ENCODE results near the gene ARRB2.
A peak's percentile ranks its signal among the peaks of the same experiment; 100 is the strongest.
"Not testable (repeated sequence)": the region's sequence is repeated elsewhere in the genome, so short reads cannot be mapped to it uniquely, and the experiment has no call there.

Gene ARRB2

DNA sequence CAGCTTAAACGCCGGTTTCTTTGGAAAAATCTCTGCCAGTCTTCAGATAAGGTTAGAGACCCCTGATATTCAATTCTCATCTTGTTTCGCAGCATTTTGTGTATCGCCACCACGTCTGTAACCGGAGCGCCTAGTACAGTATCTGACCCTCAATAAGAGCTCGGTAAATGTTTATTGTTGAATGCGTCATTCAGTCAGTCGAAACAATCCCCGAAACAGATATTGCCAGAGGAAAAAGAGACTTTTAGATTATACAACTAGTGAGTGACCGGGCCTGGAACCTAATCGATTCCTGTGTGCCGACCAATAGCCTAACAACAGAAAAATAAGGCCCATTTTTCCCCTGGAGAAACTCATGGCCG lies 7.1 kb upstream of the ARRB2 start:
- DNase-seq, result no peak

DNA sequence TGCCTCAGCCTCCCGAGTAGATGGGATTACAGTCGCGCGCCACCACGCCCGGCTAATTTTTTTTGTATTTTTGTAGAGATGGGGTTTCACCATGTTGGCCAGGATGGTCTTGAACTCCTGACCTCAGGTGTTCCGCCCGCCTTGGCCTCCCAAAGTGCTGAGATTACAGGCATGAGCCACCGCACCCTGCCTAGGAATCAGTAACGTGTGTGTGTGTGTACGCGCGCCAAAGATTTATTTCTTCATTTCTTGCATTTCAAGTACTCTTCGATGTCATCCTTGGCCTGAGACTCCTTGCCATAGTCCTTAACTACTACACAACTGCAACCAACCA lies 5.9 kb upstream of the ARRB2 start:
- DNase-seq, result not testable (repeated sequence)

DNA sequence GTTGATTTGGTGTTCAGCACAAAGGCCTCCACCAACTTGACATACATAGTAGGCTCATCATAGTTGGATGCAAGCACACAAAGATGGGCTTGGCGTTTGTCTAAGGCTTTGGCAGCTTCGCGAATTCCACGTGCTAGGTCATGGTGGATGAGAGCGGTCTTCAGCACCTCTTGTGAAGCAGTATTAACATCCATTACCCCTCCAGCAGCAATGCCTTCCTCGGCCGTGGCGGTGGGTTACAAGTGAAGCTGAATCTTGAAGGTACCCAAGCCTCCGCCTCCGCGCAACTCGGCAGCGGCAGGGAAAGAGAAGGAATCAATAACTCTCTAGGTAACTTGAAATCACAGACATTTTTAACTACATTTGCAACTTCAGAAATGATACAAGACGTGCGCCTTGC lies 5.4 kb upstream of the ARRB2 start:
- no peak for DNase-seq

DNA sequence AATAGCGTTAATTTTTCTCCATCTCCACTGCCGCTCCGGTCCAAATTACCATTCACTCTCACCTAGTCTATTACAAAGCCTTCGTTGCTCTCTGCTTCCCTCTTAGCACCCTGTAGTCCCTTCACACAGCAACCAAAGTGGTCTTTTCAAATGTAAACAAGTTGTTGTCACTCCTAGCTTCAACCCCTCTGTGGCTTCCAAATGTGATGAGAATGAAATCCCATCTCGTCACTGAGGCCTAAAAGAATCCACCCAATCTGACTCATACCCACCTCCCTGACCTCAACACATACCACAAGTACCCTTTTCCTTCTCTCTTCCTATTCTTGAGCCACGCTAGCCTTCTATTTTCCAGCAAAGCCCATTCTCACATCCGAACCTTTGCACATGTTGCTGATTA lies 4.3 kb upstream of the ARRB2 start:
- DNase-seq, result no peak

DNA sequence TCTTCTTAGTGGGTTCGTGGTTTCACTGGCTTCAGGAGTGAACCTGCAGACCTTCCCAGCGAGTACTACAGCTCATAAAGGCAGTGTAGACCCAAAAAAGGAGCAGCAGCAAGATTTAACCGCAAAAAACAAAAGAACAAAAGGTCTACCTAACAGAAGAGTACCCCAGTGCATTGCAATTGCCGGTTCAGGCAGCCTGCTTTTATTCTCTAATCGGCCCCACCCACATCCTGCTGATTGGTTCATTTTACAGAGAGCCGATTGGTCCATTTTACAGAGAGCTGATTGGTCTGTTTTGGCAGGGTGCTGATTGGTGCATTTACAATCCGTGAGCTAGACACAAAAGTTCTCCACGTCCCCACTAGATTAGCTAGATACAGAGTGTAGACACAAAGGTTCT lies 2.0 kb upstream of the ARRB2 start:
- DNase-seq, result peak; percentile 78

DNA sequence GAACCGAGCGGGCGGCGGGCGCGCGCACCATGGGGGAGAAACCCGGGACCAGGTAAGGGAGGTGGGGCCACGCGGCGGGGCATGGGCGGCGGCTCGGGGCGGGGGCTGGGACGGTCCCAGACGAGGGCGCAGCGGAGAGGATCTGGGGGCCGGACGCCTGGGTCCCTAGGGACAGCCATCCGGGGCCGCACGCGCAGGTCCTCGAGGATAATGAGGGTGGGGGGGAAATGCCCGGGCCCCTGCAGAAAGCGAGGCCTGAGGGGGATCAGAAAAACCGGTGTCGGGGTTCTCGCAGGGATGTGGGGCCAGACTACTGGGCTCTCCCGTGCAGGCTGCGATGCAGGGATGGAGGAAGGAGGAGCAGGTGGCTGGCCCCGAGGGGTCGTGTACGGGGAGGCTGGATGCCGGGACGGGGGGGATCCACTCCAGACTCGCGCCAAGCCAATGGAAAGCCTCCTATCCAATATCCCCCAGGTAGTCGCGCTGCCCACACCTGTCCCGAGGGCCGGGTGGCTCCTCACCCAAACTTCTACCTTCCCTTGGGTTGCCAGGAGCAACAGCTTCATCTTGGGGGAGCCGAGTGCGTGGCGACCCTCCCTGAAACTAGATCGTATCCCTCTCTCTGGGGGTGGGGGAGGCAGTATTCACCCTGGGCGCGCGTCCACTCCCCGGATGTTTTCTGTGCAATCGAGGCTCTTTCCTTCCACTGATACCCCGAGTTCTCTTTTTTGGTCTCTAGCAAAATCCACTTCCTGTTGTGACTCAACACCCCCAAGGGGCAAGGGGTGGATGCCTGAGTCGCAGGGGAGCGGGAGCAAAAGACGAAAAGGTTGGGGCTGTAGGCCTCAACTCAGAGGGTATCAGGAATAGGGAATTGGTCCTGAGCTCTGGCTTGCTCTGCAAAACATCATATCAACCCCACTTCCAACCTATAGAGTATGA lies 532 bp downstream of the ARRB2 start:
- peak; percentile 61 for DNase-seq

DNA sequence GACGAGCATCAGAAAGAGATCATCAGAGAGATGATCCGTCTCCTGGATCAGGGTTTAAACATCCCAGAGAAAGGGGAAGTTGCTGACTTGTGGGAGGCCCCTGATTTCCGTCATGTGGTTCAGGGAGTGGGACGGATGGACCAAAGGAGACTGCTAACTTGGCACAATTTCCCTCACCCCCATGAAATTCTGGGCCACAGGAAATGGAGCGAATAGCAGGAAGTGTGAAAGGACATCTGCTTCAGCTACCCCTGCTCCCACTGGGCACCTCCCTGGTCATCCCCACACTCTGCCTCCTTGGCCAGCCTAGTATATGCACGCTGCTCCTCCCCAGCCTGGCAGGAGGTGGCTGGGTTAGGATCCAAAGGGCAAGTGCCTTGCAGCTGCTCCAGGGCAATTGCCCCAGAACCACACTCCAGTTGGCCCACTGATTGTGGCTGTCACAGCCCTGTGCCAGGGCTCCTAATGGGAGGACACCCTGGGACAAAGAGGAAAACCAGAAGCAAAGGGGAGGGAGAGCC lies 1.3 kb downstream of the ARRB2 start:
- no peak for DNase-seq

DNA sequence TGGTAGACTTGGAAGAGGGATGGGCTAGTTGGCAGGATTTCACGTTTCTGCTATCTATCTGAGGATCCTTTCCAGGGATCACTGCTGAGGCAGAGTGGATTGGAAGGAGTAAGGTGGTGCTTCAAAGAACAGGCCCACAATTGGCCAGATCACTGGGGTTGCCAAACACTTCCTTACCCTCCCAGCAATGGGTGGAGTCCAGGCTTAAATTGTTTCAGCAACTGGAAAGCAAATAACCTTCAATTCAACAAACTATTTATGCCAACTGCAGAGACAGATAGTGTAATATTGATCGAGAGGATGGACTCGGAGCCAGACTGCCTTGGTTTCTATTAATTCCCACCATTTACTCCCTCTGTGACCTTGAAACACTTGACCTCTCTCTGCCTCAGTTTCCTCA lies 2.1 kb downstream of the ARRB2 start:
- no peak for DNase-seq

DNA sequence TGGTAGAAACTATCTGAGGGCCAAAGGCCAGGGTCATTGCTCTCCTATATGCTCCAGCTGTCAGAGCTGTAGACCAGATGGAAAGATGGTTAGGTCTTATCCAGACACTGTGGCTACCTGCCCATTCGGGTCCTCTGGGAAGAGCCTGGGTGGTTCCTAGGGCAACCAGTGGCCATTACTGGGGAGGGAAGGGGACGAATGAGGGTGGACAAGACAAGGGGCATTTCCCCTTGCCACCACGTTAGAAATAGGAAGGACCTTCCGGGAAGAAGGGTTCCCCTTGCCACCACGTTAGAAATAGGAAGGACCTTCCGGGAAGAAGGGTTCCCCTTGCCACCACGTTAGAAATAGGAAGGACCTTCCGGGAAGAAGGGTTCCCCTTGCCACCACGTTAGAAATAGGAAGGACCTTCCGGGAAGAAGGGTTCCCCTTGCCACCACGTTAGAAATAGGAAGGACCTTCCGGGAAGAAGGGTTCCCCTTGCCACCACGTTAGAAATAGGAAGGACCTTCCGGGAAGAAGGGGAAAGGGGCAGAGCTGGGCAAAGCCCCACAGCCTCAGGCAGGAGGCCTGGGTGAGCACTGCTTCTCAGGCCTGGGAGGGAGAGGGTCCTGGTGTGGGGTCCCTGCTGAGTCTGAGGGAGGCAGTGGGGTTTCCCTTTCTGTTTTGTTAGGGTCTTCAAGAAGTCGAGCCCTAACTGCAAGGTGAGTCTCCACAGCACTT lies 4.1 kb downstream of the ARRB2 start:
- not testable (repeated sequence) for DNase-seq

DNA sequence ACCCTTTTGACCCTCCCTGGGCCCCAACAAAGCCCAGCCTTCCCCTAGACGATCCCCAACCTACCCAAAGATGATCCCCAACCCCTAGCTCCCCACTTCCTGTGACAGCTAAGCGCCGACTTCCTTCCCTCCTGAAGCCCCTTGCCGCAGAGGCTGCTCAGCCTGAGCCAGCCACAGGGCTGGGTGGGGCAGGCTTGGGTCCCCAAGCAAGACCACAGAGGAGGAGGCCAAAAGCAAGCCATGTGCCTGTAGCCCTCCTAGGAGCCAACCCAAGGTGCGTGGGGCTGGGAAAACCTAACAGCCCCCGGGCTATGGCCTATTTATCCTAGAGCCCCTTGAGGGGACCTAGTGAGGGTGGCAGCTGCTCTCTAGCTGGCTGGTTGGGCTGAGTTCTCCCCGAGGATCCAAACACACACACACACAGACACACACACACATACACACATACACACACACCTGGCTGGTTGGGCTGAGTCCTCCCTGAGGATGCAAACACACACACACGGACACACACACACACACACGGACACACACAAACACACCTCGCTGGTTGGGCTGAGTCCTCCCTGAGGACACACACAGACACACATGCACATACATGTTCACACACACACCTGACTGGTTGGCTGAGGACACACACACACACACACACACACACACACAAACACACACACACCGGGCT lies 4.8 kb downstream of the ARRB2 start:
- peak; percentile 71 for DNase-seq

DNA sequence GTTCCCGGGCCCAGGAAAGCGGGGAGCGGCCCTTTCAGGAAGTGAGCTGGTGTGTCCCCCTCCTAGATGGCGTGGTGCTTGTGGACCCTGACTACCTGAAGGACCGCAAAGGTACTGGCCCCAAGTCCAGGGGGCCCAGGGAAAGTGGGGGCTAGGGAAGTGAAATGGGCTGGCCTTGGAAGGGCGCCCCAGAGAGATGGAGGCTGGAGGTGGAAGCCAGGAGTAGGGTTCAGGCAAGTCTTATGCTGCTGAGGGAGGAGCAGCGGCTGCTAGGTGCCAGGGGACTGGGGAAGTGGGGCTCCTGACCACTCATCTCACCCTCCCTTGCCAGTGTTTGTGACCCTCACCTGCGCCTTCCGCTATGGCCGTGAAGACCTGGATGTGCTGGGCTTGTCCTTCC lies 5.6 kb downstream of the ARRB2 start:
- DNase-seq, result no peak

DNA sequence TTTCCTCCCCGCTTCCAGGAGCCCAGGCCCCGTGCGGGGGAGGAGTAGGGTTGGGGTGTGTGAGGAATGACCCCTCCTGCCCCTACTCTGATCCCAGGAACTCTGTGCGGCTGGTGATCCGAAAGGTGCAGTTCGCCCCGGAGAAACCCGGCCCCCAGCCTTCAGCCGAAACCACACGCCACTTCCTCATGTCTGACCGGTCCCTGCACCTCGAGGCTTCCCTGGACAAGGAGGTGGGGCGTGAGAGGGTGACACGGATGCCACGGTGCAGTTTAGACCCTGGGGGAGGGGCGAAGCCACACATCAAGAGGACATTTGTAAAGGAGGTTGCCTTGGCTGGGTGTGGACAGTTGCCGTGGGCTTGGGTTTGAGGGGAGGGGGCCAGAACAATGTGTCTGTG lies 7.4 kb downstream of the ARRB2 start:
- DNase-seq, result no peak

DNA sequence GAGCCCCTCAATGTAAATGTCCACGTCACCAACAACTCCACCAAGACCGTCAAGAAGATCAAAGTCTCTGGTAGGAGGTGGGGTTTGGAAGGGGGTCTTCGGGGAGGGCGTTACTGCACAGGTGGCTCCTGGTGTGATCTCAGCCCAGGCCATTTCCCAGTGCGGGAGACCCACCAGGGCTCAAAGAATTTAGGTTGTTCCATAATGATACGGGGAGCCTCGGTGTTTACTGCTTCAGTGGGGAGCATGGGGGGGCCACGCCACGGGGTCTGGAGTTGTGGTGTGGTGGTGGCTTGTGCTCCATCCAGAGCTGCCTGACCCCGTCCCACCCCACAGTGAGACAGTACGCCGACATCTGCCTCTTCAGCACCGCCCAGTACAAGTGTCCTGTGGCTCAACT lies 7.8 kb downstream of the ARRB2 start:
- no peak for DNase-seq

DNA sequence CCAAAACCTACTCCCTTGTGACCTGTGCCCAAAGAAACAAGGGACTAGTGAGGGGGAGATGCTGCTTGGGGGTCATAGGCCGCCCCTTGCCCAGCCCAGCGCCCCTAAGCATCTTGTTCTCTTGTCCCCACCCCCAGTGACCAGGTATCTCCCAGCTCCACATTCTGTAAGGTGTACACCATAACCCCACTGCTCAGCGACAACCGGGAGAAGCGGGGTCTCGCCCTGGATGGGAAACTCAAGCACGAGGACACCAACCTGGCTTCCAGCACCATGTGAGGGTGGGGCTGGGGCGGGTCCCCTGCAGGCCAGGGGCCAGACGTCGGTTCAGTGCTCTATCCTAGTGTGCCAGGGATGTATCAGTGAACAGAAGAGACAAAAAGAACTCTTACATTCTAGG lies 8.7 kb downstream of the ARRB2 start:
- no peak for DNase-seq

DNA sequence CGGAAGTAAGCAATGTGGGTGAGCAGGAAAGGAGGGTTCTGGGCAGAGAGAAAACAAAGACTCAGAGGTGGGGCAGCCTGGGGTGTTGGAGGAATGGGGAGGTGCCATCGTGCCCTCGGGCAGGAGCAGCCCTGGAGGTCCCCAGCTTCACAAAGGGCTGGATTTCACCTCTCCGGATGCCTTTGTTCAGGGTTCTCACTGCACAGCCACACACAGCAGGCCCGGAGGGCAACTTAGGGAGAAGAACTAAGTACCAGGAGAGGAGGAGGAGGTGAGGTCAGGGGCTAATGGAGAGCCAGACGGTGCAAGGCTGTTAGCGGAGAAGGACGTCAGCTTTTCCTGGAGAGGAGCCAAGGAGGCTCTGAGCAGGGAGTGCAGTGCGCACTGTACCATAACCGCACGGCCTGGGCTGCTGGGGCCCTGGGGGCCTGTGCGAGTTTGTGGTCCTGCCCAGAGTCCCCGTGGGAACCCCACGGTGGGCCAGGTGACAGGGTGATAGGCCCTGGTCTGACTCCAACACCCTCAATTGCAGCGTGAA lies 9.3 kb downstream of the ARRB2 start:
- no peak for DNase-seq

DNA sequence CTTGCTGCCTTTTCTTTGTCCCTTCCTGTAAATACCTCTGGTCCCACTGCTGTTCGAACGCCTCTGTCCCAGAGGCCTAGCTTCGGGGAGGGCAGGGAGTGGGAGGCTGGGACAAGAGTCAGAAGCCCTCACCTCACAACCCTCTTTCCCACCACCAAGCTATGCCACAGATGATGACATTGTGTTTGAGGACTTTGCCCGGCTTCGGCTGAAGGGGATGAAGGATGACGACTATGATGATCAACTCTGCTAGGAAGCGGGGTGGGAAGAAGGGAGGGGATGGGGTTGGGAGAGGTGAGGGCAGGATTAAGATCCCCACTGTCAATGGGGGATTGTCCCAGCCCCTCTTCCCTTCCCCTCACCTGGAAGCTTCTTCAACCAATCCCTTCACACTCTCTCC lies 10.4 kb downstream of the ARRB2 start:
- no peak for DNase-seq

DNA sequence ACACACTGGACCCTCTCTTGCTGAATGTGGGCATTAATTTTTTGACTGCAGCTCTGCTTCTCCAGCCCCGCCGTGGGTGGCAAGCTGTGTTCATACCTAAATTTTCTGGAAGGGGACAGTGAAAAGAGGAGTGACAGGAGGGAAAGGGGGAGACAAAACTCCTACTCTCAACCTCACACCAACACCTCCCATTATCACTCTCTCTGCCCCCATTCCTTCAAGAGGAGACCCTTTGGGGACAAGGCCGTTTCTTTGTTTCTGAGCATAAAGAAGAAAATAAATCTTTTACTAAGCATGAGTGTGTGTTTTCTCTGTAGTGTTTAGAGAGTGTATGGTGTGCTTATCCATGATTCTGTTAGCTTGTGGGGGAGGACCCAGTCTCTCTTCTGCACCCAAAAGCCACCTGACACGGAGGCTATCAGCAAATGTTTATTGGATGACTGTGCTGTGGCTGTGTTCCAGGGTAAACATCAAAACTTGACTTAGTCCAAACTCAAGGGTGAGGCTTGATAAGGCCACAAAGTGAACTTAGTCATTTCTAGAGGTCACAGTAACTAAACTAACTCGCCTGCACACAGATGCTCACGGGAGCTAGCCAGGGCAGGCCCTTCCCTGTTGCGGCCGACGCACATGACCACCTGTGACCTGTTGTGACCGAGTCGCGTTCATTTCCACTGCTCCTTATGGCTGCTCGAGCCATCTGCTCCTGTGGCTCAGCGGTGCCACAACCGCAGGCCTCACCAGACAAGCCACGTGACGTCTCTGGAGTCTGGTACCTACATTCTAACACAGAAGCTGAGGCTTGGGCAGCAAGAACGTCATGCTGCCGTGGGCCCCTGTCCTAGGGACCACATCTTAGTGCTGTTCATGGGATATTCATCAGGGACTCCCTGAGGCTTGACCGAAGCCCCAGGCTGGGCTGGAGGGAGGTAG lies 11.0 kb downstream of the ARRB2 start:
- DNase-seq, result peak; percentile 34

DNA sequence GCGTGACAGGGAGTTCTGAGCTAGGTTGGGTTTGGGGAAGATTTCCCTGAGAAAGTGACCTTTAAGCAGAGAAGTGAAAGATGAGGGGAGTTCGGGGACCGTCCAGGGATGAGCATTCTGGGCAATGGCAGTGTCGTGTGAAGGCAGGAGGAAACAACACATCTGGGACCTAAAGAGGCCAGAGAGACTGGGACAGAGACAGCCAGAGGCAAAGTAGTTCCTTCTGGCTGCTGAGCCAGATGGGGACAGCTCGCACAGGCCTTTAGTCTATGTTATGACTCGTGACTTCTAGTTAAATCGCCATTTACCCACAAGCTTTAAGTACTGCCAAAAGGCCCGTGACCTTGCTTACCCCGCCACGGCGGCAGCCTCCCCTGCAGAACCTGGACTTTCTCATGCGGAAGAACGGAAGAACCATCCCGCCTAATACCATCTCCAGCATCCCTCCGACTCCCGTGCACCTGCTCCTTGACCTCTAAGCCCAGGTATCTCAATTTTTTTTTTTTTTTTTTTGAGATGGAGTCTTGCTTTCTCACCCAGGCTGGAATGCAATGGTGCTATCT lies 12.3 kb downstream of the ARRB2 start:
- no peak for DNase-seq

DNA sequence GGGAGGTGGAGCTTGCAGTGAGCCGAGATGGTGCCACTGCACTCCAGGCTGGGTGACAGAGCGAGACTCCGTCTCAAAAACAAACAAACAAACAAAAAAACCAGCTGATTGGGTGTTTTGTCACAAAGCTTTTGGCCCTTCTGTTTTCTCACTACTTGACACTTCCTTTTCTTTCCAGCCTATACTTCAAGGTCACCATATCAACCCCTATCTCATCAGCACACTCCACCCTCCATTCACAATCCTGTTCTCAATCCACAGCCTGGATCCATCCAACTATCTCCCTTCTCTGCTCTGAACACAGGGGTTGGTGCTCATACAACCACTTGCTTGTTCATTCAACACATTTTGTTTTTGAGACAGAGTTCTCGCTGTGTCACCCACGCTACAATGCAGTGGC lies 14.2 kb downstream of the ARRB2 start:
- DNase-seq, result no peak

DNA sequence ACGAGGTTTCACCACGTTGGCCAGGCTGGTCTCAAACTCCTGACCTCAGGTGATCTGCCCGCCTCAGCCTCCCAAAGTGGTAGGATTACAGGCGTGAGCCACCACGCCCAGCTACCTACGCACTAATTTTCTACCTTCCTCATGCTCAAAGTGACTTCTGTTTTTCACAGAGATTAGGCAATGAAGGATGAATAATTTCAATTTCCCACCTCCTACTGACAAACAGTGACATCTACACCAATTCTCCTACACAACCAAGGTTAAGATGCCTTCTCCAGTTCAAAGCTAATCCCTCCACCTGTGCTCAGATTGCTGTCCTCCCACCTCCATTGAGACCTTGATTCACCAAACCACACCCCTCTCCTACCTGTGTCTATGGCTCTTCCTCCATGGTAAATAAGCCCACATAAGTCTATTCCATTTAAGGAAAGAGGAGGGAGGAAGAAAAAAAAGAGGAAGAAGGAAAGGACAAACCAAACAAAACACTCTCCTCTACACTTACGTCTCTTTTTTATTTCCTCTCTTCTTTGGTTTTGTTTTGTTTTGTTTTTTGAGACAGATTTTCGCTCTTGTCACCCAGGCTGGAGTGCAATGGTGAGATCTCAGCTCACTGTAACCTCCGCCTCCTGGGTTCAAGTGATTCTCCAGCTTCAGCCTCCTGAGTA lies 15.3 kb downstream of the ARRB2 start:
- DNase-seq, result no peak

DNA sequence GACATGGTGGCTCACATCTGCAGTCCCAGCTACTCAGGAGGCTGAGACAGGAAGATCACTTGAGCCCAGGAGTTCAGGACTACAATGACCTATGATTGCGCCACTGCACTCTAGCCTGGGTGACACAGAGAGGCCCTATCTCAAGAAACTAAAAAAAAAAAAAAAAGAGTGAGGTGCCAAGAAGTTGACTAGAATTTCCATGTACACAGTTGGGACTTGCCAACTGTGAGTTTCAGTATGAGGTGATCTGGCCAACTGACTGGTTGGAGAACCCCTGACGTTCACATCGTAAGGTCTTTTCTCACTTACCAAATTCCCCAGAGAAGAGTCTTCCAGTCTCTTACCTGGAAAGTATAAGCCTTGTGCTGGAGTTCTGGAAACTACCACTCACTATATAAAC lies 17.7 kb downstream of the ARRB2 start:
- DNase-seq, result no peak

Data from CD4-positive, alpha-beta T cell treated with Interleukin-12 subunit alpha and Interleukin-12 subunit beta, for 1 hour (primary cell).